DND-41 (cell line): ENCODE results near the gene KRTAP5-10.

Experiments used
- ATAC-seq: fragments of 200-7000 bp; cut with Tn5 transposase; 3 replicates; pipeline ENCODE4 v1.9.1; 2021; ENCODE audit warnings: low read depth; ENCODE audit not compliant: insufficient read depth
- DNase-seq: peaks from one replicate; pipeline ENCODE4 v3.0.0-alpha.2; 2020
- H2AFZ ChIP-seq: 2 replicates; pipeline ENCODE4 v1.6.0; 2012; ENCODE audit warnings: low read depth, low read length
- H3K27ac ChIP-seq: 2 replicates; pipeline ENCODE4 v1.5.1; 2012; ENCODE audit warnings: low read length, inconsistent platforms
- H3K27me3 ChIP-seq: fragments of 200-600 bp; sonication (generic); 2 replicates; pipeline ENCODE4 v1.6.0; 2012; ENCODE audit warnings: low read length, mild to moderate bottlenecking, inconsistent platforms; ENCODE audit not compliant: insufficient read depth, poor library complexity
- H3K36me3 ChIP-seq: 2 replicates; pipeline ENCODE4 v1.5.1; 2012; ENCODE audit warnings: low read length, inconsistent platforms; ENCODE audit not compliant: insufficient read depth
- H3K4me1 ChIP-seq: 2 replicates; pipeline ENCODE4 v1.5.1; 2012; ENCODE audit warnings: mild to moderate bottlenecking, low read length; ENCODE audit not compliant: insufficient read depth
- H3K4me2 ChIP-seq: 2 replicates; pipeline ENCODE4 v1.6.0; 2012; ENCODE audit warnings: mild to moderate bottlenecking, moderate library complexity, low read length, inconsistent platforms; ENCODE audit not compliant: insufficient read depth
- H3K4me3 ChIP-seq, 2 experiments: fragments of 200-600 bp in 1 of 2; shearing (Covaris generic) in 1 of 2; 2 replicates each; pipeline ENCODE4 v1.5.1; 2012 to 2016; ENCODE audit warnings: inconsistent platforms in 2 of 2, low read length in 2 of 2, mild to moderate bottlenecking in 2 of 2, low read depth in 1 of 2, moderate library complexity in 1 of 2
- H3K79me2 ChIP-seq: 2 replicates; pipeline ENCODE4 v1.6.0; 2012; ENCODE audit warnings: low read length, inconsistent platforms; ENCODE audit not compliant: insufficient read depth
- H3K9ac ChIP-seq: 2 replicates; pipeline ENCODE4 v1.6.0; 2012; ENCODE audit warnings: low read depth, mild to moderate bottlenecking, inconsistent platforms, low read length, moderate library complexity
- H3K9me3 ChIP-seq: 2 replicates; pipeline ENCODE4 v1.5.1; 2012; ENCODE audit warnings: low read length, moderate library complexity, mild to moderate bottlenecking, inconsistent platforms; ENCODE audit not compliant: insufficient read depth, severe bottlenecking
- H4K20me1 ChIP-seq: 2 replicates; pipeline ENCODE4 v1.6.0; 2012; ENCODE audit warnings: low read length; ENCODE audit not compliant: insufficient read depth
- CTCF ChIP-seq: IDR thresholded peaks from 2 replicates; pipeline ENCODE4 v1.5.1; 2012; ENCODE audit warnings: borderline replicate concordance, low read length, moderate library complexity, mild to moderate bottlenecking; ENCODE audit not compliant: poor library complexity, severe bottlenecking; ENCODE audit errors: extremely low read depth
- EZH2 ChIP-seq: IDR thresholded peaks from 3 replicates; pipeline ENCODE4 v1.6.1; 2012; ENCODE audit warnings: borderline replicate concordance, low read depth, mild to moderate bottlenecking, moderate library complexity, low read length, inconsistent platforms; ENCODE audit not compliant: severe bottlenecking

The KRTAP5-10 gene

DNA sequence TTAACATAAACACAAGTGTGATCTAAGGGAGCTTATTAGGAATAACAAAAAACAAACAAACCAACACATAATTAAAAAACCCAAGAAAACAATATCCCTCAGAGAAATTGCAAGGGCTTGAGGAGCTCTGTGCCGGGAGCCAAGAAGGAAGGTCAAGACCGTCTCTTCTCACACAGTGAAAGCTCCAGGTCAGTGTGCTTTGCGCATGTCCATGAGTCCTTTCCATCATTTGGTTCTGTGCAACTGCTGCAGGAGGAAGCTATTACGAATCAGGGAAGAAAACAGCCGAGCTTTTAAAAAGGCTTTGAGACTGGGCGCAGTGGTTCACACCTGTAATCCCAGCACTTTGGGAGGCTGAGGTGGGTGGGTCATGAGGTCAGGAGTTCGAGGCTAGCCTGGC is 23.0 kb upstream of the KRTAP5-10 start:
- no peak for DNase-seq
- Histone ChIP-seq H3K9me3 (no peaks in the 10 kb centered on the region), H3K4me1 (no peaks in the 10 kb centered on the region), H4K20me1 (no peaks in the 10 kb centered on the region), H3K36me3 (no peaks in the 10 kb centered on the region), H3K27me3 (peaks cover 2% of the 10 kb centered on the region), H2AFZ (no peak overlapping the region), H3K4me2 (no peak overlapping the region), H3K4me3 (no peak overlapping the region), H3K9ac (no peak overlapping the region), H3K27ac (no peak overlapping the region), H3K79me2 (no peaks in the 10 kb centered on the region)
- TF ChIP-seq EZH2 (no peak), CTCF (no peak)
- ATAC-seq, result no peak

- Histone ChIP-seq H3K9ac (no peak overlapping the region), H2AFZ (no peak overlapping the region), H3K4me3 (no peak overlapping the region), H3K36me3 (no peaks in the 10 kb centered on the region), H3K27me3 (peaks cover 2% of the 10 kb centered on the region), H3K4me1 (no peaks in the 10 kb centered on the region), H3K4me2 (no peak overlapping the region), H3K79me2 (no peaks in the 10 kb centered on the region), H3K9me3 (no peaks in the 10 kb centered on the region), H3K27ac (no peak overlapping the region), H4K20me1 (no peaks in the 10 kb centered on the region)
- TF ChIP-seq EZH2 (no peak), CTCF (no peak)
- ATAC-seq (no peak), DNase-seq (no peak)
Measured at GRCh38 chr11:71542879-71543777, 22.2 kb upstream of the KRTAP5-10 start.

GRCh38 chr11:71543866-71544265 is 21.5 kb upstream of the KRTAP5-10 start:
- no peak overlapping the region for H3K27ac ChIP-seq
- H3K4me1 ChIP-seq, result no peaks in the 10 kb centered on the region
- H3K79me2 ChIP-seq, result no peaks in the 10 kb centered on the region
- ATAC-seq (peak; percentile 57; the same call in 1 of the 3 replicates), DNase-seq (peak; percentile 11)
- no peak overlapping the region for H3K4me2 ChIP-seq
- H3K36me3 ChIP-seq, result no peaks in the 10 kb centered on the region
- H3K9me3 ChIP-seq, result no peaks in the 10 kb centered on the region
- H4K20me1 ChIP-seq, result no peaks in the 10 kb centered on the region
- no peak overlapping the region for H3K4me3 ChIP-seq
- H3K27me3 ChIP-seq, result peaks cover 3% of the 10 kb centered on the region
- H3K9ac ChIP-seq, result no peak overlapping the region
- no peak for TF ChIP-seq CTCF
- TF ChIP-seq EZH2, result no peak
- no peak overlapping the region for H2AFZ ChIP-seq
